ENCODE data around the gene OSM.
A peak's percentile ranks its signal among the peaks of the same experiment; 100 is the strongest.

OSM gene

GRCh38 chr22:30262917-30263741 is 3.5 kb downstream of the OSM start:
- peak in 1 of 2 donors; percentile 27 for DNase-seq

GRCh38 chr22:30262112-30262511 is 4.5 kb downstream of the OSM start:
- no peak for DNase-seq

DNA sequence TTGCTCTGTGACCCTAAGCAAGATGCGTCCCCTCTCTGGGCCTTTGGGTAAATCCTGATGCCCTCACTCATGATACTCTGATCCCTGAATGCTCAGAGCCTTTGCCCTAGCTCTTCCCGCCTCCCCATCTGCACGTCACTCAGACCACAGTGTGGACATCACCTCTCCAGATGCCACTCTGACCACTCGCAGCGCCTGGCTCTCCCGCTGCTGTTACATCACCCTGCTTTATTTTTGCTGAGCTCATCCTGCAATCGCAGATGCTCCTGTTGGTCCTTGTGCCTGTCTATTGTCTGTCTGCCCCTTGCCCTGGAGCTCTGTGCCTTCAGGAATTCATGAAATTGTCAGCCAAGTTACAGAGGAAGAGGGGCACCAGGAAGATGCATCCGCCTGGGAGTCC is 5.5 kb downstream of the OSM start:
- DNase-seq = no peak

- no peak for DNase-seq
These were observed 6.0 kb downstream of the OSM start for GRCh38 chr22:30260682-30261081.

DNA sequence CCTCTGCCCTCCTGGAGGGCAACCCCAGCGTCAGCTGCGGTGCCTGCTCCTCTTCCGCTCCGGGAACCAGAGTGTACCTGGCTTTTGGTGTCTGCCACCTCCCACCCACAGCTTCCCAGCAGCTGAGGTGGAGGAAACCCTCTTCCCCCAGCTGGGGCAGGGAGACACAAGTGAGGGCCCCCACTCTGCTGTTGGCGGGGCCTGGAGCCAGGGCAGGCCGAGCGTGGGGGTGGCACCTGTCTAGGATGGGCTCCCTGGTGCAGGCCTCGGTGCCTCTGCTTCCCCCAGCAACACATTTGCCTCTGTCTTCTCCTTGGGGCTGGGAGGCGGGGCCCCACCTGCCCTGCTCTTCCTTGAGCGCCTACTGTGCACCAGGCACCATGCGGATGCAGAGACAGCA is 6.4 kb downstream of the OSM start:
- DNase-seq = no peak

DNA sequence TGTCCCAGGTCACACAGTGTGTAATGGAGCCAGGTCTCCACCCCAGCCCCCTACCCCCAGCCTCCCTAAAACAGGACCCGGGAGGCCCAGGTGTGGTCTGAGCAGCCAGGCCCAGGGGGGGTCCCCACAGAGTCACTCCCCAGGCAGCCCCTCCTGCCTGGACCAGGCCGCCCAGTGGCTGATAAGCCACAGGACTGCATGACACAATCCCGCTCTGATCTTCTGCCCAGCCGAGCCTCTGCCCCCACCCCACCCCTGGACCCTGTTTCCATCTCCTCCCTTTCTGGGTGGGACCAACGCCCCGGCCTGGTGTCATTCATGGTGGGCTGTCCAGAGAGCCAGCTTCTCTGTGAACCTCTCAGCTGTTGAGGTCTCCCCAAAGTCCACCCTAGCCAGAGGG is 12.3 kb downstream of the OSM start:
- DNase-seq = no peak

- peak in 1 of 2 donors; percentile 72 for DNase-seq
These were observed 13.3 kb downstream of the OSM start for GRCh38 chr22:30253205-30253852.

DNA sequence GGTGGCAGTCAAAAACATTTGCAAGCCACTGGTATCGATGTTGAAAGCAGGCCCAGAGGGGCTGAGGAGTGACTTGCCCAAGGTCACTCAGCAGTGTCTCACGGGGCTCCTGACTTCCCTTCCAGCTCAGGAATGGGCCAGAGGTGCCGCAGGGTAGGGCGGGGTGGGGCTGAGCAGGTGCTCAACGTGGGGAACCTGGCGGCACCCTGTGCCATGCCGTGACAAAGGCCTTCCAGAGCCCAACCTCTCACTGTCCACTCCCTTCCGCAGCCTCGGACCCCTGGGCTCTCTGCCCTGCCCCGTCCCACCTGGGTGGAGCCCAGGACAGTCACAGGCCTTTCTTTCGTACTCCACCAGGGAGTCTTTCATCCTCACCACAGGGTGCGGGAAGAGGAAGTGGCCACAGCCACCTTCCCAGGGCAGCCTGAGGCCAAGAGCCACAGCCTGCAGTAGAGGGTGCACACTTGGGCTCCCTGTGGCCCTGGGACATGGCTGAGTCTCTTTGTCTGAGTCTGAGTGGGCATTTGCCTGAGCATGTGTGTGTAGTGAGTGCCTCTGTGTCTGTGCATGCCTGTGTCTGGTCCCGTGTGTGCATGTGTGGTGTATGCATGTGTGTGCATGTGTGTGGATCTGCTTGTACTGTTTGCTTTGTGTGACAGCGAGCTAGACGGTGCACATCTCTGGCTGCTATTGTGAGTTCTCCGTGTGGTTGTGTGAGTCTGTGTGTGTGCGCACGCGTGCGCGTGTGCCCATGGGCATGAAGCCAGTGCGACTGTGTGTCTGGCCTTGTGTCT is 14.0 kb downstream of the OSM start:
- DNase-seq = no peak

DNA sequence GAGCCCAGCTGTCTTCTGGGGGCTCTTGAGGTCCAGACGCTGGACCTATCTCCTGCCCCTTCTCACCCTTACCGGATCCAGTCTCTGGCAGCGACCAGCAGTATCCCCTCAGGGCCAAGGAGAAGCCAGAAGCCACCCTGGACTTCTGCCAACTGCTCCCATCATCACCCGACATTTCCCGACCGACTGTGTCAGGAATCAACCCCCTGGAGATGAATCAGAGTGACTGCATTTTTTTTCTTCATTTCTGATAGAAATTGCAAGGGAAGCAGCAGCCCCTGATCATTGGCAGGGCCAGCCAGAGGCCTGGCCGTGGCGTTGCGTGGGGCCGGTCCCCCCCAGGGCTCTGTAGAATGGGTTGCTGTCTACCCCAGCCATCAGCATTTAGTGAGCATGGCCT is 14.9 kb downstream of the OSM start:
- DNase-seq = no peak

DNA sequence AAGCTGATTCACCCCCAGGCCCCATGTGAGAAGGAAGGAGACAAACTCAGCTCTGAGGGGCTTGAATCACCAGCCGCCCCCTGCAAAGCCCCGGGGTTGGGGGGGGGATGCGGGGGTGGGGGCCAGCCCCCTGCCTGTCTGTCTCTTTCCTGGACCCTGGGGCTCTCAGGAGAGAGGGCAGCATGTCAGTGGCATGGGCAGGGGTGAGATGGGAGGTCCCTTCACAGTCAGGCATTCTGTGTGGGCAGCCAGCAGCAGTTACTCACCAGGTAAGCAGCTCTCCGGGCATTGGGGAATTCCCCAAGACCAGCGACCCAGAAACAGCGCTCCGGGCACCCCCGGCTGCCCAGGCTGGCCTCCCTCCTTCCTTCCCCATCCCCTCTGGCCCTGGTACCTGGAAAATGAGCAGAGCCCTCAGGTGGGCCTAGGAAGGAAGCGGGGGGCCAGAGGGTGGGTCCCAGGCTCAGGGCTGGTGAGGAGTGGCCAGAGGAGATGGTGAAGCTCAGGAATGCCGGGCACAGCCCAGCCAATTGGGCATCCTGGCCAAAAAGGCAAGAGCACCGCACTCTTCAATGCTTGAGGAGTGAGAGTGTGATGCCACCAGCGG is 15.9 kb downstream of the OSM start:
- DNase-seq = no peak

DNA sequence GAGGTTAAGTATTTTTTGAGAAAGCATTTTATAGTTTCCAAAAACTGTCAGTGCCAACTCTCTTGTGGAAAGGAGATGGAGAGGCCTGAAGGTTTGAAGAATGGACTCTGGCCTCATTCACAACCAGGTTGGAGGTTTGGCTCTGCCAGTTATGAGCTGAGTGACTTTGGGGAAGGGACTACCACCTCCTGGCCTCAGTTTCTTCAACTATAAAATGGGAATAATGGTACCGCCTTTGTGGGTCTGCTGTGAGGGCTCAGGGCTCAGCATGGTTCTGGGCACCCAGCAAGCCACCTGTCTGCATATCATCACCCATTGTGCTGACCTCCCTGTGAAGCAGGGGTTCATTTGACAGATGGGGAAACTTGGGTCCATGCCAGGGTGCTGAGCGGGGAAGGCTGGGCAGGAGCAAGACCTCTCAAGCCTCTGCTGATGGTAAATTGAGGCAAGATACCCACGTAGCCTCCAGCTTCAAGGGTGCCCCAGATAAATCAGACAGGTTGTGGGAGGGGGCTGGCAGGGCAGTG is 16.5 kb downstream of the OSM start:
- no peak for DNase-seq

DNA sequence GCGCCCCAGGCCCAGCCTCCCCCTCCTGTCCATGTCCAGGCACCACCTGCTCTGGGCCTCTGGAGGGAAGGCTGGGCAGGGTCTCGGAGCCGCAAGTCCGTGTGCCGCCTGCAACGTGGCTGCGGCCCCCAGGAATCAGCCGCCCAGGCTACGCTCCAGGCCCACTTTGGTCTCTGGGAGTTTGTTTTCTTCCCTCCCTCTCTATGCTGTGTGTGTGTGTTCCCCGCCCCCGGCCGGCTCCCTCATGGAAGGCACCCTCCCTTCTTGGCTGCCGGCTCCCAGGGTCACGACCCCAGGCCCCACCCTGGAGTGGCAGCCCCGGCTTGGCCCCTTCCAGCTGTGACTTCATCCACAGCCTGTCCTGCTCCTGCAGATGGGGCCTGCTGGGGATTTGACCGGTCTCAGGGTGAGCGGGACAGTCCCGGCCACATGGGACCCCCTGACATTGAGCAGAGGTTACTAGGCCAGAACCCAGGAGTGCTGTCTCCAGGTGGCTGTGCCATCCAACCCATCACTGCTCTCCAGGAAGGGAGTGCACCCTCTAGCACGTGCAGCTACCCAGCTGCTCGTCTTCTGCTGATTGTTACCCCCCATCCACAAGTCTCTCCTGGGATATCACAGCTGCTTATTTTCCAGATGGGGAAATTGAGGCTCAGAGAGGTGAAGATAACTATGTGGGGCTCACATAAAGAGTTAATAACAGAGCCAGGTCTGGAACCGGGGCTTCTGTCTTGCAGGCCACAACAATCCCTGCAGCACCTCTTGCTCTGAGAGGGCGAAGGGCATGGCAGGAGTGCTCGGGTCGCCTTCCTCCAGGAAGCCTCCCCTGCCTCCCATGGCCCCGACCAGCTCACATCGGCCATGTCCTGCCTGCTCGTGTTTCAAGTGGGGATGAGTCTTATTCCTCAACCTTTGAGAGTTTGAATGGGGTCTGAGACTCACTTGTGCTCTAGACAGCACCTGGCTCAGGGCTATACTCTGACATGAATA is 17.3 kb downstream of the OSM start:
- DNase-seq = no peak

GRCh38 chr22:30248484-30248883 is 18.2 kb downstream of the OSM start:
- DNase-seq = no peak

DNA sequence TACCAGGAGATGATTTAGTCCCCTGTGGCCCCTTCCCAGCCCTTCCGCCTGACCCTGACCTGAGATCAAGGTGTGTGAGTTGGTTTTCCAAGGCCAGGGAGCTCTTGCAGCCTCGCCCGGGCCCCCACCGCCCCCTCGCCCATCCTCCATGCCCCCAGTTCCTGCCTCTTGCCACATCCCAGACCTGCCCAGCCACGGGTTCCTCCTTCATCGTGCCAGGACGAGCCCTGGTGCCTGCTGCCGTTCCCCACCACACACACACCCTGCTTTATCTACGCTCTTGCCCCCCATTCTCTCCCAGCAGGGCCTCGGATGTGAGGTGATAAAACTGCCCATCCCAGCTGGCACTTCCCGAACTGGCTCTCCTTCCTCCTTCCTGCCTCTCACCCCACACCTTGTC is 18.7 kb downstream of the OSM start:
- no peak for DNase-seq

GRCh38 chr22:30247561-30247960 is 19.1 kb downstream of the OSM start:
- DNase-seq = no peak

- no peak for DNase-seq
These were observed 19.8 kb downstream of the OSM start for GRCh38 chr22:30246814-30247376.

GRCh38 chr22:30245985-30246813 is 20.5 kb downstream of the OSM start, which contains the start of gene LIF:
TSS of gene LIF (minus strand) at chr22:30246759. CDS start at chr22:30246695, 64 bp downstream.
- DNase-seq = no peak

DNA sequence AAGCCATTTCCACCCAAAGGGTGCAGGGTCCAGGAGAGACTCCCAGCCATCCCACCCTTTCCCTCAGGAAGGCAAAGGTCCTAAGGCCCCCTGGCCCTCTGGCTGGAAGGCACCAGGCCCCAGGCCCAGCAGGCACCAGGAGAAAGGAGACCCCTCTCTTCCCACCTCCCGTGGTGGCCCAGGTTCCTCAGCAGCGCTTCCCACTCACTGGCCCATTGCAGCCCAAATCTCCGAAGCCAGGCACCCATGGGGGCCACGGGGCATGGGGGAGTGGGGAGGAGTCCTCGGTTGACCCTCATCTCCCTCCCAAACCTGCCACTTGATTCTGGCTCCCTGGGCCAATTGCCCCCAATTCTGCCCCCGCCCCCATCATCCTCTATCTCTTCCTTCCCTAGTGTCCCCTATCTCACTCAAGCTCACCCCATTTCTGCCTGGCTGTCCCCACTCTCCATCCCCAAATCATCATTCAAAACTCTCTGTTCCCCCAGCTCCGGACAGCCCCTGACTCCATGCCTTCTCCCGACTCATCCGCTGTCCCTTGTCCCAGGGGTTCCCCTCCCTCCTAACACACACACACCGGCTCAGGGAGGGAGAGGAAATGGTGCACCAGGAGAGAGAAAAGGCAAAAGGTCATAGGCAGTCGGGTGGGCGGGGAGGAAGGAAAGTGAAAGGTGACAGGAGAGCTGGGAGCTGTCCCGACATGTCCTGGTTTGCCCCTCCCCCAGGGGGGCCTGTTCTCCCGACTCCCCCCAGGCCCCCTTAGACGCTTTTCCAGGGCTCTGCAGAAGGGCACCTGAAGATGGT is 21.3 kb downstream of the OSM start:
- no peak for DNase-seq

DNA sequence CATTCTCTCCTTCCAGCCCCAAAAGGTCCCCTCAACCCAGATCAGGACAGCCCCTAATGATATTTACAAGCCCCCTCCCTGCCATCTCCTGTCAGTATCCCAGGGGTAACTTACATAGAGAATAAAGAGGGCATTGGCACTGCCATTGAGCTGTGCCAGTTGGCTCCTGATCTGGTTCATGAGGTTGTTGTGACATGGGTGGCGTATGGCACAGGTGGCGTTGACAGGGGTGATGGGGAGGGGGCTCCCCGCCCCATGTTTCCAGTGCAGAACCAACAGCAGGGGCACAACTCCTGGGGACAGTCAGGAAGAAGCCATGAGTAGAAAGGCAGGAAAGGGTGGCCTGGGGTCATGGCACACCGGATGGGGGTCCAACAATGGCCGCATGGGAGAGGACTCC is 22.0 kb downstream of the OSM start:
- no peak for DNase-seq

All from hippocampal formation (tissue), 2 donors.